GM12878 (cell line): Measurements from ENCODE around the gene SPTBN1. TPM values are rescaled to one million over a fixed set of nuclear protein-coding genes. Genes with fewer than 3 reads are reported as not detected.

Experiments used
- ATAC-seq: fragments of 200-7000 bp; cut with Tn5 transposase; 3 replicates; pipeline ENCODE4 v1.9.1; 2020; ENCODE audit warnings: mild to moderate bottlenecking, moderate library complexity
- BruUV-seq: library from RNA; stranded (reverse); fragments of 400-500 nt; replicated peaks from 2 replicates; lab custom pipeline; 2021; lab: Mats Ljungman, UMichigan
- CTCF ChIA-PET: fragments of 300-600 bp; sonication (Branson Sonifier 250); formaldehyde crosslinking; extraction: SDS; loops from one replicate; lab custom pipeline; 2021; ENCODE audit warnings: inconsistent platforms; lab: Yijun Ruan, JAX
- POLR2A ChIA-PET: fragments of 350-600 bp; formaldehyde crosslinking; extraction: SDS; loops from one replicate; lab custom pipeline; 2021; ENCODE audit warnings: inconsistent platforms; lab: Charles Lee
- RAD21 ChIA-PET: fragments of 300-600 bp; sonication (Branson Sonifier 250); formaldehyde crosslinking; loops from one replicate; lab custom pipeline; 2023; ENCODE audit warnings: antibody characterized with exemption; ENCODE audit not compliant: unreplicated experiment; lab: Charles Lee
- SMC1A ChIA-PET: fragments of 300-600 bp; sonication (Branson Sonifier 250); formaldehyde crosslinking; loops from one replicate; lab custom pipeline; 2023; ENCODE audit not compliant: unreplicated experiment, uncharacterized antibody; lab: Charles Lee
- DNase-seq: peaks from one replicate; pipeline ENCODE4 v3.0.0-alpha.2; 2011; ENCODE audit warnings: low read depth, low spot score
- FAIRE-seq: peaks from 3 replicates; lab custom pipeline; 2011; peaks lifted over from hg19 to GRCh38; lab: Jason Lieb, UNC
- H2AFZ ChIP-seq: 2 replicates; pipeline ENCODE4 v1.6.0; 2011; ENCODE audit warnings: low read depth, low read length, control low read depth; ENCODE audit not compliant: control insufficient read depth
- H3K27ac ChIP-seq: 2 replicates; pipeline ENCODE4 v1.5.1; 2011; ENCODE audit warnings: control low read depth; ENCODE audit not compliant: control insufficient read depth, insufficient read depth
- H3K27me3 ChIP-seq, 2 experiments: replicated peaks in 1 of 2; 2 replicates each; pipeline versions ENCODE4 v1.6.0 to v1.6.1; 2011; ENCODE audit warnings: low read length in 1 of 2; ENCODE audit not compliant: control insufficient read depth in 2 of 2, insufficient read depth in 2 of 2
- H3K36me3 ChIP-seq, 2 experiments: 2 replicates each; pipeline ENCODE4 v1.5.1; 2011; ENCODE audit warnings: low read length in 1 of 2; ENCODE audit not compliant: control insufficient read depth in 2 of 2, insufficient read depth in 2 of 2
- H3K4me1 ChIP-seq: 2 replicates; pipeline ENCODE4 v1.6.1; 2011; ENCODE audit warnings: mild to moderate bottlenecking, low read length, moderate library complexity, mixed read lengths; ENCODE audit not compliant: control insufficient read depth, insufficient read depth
- H3K4me2 ChIP-seq: 2 replicates; pipeline ENCODE4 v1.6.0; 2011; ENCODE audit warnings: control low read depth; ENCODE audit not compliant: control insufficient read depth, insufficient read depth
- H3K4me3 ChIP-seq: fragments of 200-600 bp; sonication (generic); 2 replicates; pipeline ENCODE4 v1.5.1; 2016
- H3K79me2 ChIP-seq: 2 replicates; pipeline ENCODE4 v1.6.0; 2011; ENCODE audit warnings: low read length; ENCODE audit not compliant: control insufficient read depth, insufficient read depth
- H3K9ac ChIP-seq: 2 replicates; pipeline ENCODE4 v1.8.0; 2011; ENCODE audit warnings: low read length, control low read depth, mixed read lengths; ENCODE audit not compliant: control insufficient read depth, insufficient read depth
- H3K9me3 ChIP-seq: replicated peaks from 3 replicates; pipeline ENCODE4 v1.5.1; 2011; ENCODE audit warnings: mild to moderate bottlenecking, low read length; ENCODE audit not compliant: control insufficient read depth, insufficient read depth
- H4K20me1 ChIP-seq: 2 replicates; pipeline ENCODE4 v1.6.0; 2011; ENCODE audit not compliant: control insufficient read depth, insufficient read depth
- ASH2L ChIP-seq: fragments of 300-600, 200-600 bp; sonication (generic); IDR thresholded peaks from 2 replicates; pipeline ENCODE4 v1.6.1; 2017; ENCODE audit warnings: low read depth, mild to moderate bottlenecking, borderline replicate concordance
- BCL11A ChIP-seq: IDR thresholded peaks from 2 replicates; pipeline ENCODE4 v1.6.1; 2011; ENCODE audit warnings: low read depth, low read length
- CBX3 ChIP-seq: fragments of 200-600 bp; sonication (generic); IDR thresholded peaks from 2 replicates; pipeline ENCODE4 v1.6.1; 2016; ENCODE audit warnings: low read depth, borderline replicate concordance
- CHD4 ChIP-seq: fragments of 200-600 bp; sonication (generic); IDR thresholded peaks from 2 replicates; pipeline ENCODE4 v1.6.1; 2016; ENCODE audit warnings: mild to moderate bottlenecking
- IKZF1 ChIP-seq: fragments of 450-650 bp; conservative IDR thresholded peaks from 2 replicates; pipeline ENCODE4 v1.6.1; 2017; ENCODE audit warnings: antibody characterized with exemption, mild to moderate bottlenecking
- KAT2A ChIP-seq: conservative IDR thresholded peaks from 2 replicates; pipeline ENCODE4 v1.6.1; 2011; ENCODE audit warnings: low read depth, low read length; ENCODE audit not compliant: control insufficient read depth
- MYB ChIP-seq: fragments of 150-350 bp; IDR thresholded peaks from 2 replicates; pipeline ENCODE4 v1.6.1; 2014; ENCODE audit warnings: mild to moderate bottlenecking, low read depth, low read length, borderline replicate concordance
- NRF1 ChIP-seq: conservative IDR thresholded peaks from 2 replicates; pipeline ENCODE4 v1.6.1; 2011; ENCODE audit warnings: mild to moderate bottlenecking, low read depth, low read length, improper control_type of control experiment
- TCF3 ChIP-seq: IDR thresholded peaks from 2 replicates; pipeline ENCODE4 v1.6.1; 2012; ENCODE audit warnings: low read depth, mild to moderate bottlenecking, low read length, borderline replicate concordance; ENCODE audit not compliant: insufficient read depth
- ZNF207 ChIP-seq: fragments of 450-650 bp; IDR thresholded peaks from 2 replicates; pipeline ENCODE4 v1.6.1; 2014; ENCODE audit warnings: antibody characterized with exemption, mild to moderate bottlenecking, borderline replicate concordance
- ZNF622 ChIP-seq: fragments of 450-650 bp; IDR thresholded peaks from 2 replicates; pipeline ENCODE4 v1.6.1; 2017; ENCODE audit warnings: mild to moderate bottlenecking, inconsistent platforms
- WGBS: methylation state at CpG from one replicate; pipeline ENCODE4 v1.1.6; 2016; ENCODE audit warnings: low lambda C conversion rate; ENCODE audit not compliant: insufficient replicate concordance, insufficient coverage; ENCODE audit errors: missing lambda C conversion rate; 5-methylcytosine and 5-hydroxymethylcytosine counted together
- in situ Hi-C: fragments of 300-500 bp; cut with MboI; formaldehyde crosslinking; loops from 9 replicates; pipeline ENCODE4 v1.14.3; 2018; ENCODE audit warnings: mixed read lengths
- intact Hi-C: fragments of 100-400 bp; cut with micrococcal nuclease; formaldehyde crosslinking; loops from one replicate; pipeline ENCODE4 v1.14.2; 2022; ENCODE audit not compliant: unreplicated experiment
- polyA plus RNA-seq, 11 experiments: library from polyadenylated mRNA; depleted of rRNA in 4 of 11; unstranded in 6 of 11; stranded (reverse) in 5 of 11; fragments of >200 nt; fragmentation: Nextera tagmentation in 4 of 11; fragmentation: Illumina TruSeq in 1 of 11; extraction: Ambion mirVana in 4 of 11; extraction: Trizol in 1 of 11; gene quantifications; 1 replicate in 1 of 11; 2 replicates in 10 of 11; pipeline versions ENCODE4 v1.2.1 to v1.2.3, GENCODE V29; 2011 to 2016; ENCODE audit warnings: inconsistent platforms in 2 of 11, missing spikeins in 2 of 11, low read depth in 1 of 11
- total RNA-seq, 4 experiments: library from RNA; depleted of rRNA in 3 of 4; stranded (reverse); fragments of >200 nt in 3 of 4; fragmentation: Illumina TruSeq in 1 of 4; extraction: Trizol in 1 of 4; gene quantifications; 2 replicates each; pipeline versions ENCODE4 v1.2.1 to v1.2.3, GENCODE V29; 2013 to 2021
- TF ChIP-seq, protein P1 (sequence below): IDR thresholded peaks from 2 replicates; pipeline ENCODE4 v1.6.1; 2011; ENCODE audit warnings: borderline replicate concordance, low read depth, mild to moderate bottlenecking, moderate library complexity, low read length; ENCODE audit not compliant: insufficient read depth, poor library complexity, severe bottlenecking
- TF ChIP-seq, protein P2 (sequence below): IDR thresholded peaks from 2 replicates; pipeline ENCODE4 v1.6.1; 2012; ENCODE audit warnings: low read depth, low read length, improper control_type of control experiment
- TF ChIP-seq, protein P3 (sequence below): fragments of 150-350 bp; IDR thresholded peaks from 2 replicates; pipeline ENCODE4 v1.6.1; 2014; ENCODE audit warnings: mild to moderate bottlenecking, low read depth, low read length
- TF ChIP-seq, protein P4 (sequence below): fragments of 450-650 bp; IDR thresholded peaks from 2 replicates; pipeline ENCODE4 v1.6.1; 2017; ENCODE audit warnings: low read depth, mild to moderate bottlenecking, moderate library complexity
- TF ChIP-seq, protein P5 (sequence below): fragments of 450-650 bp; IDR thresholded peaks from 2 replicates; pipeline ENCODE4 v1.6.1; 2017; ENCODE audit warnings: borderline replicate concordance

Gene SPTBN1
- total and polyA plus RNA-seq, 10 of the 15 experiments (the other 5 are each of a cell fraction or from before 2014, with no cell fraction given), result 20.6 to 154 (median 76.7) TPM

DNA sequence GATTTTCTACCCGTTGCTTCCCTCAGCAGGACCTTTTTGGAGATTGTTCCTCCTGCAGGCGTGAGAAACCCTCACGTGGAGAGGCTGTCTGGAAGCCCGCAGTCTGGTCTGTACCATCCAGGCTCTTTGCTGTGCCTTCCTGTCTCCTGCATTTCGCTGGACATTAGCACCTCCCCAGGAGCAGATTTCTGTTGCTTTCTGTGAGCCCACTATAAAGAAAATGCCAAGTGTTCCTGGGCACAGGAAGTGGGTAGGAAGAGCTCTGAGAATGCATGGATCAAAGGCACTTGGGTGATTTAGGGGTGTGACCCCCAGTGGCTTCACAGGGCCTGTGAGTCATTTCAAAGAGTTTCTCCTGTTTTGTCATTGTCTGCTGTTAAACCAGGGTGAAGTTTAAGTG is 27.3 kb downstream of the SPTBN1 start:
- no peak for TF ChIP-seq MYB
- no peak for TF ChIP-seq BCL11A
- no peak for TF ChIP-seq TCF3
- TF ChIP-seq, protein P1, sequence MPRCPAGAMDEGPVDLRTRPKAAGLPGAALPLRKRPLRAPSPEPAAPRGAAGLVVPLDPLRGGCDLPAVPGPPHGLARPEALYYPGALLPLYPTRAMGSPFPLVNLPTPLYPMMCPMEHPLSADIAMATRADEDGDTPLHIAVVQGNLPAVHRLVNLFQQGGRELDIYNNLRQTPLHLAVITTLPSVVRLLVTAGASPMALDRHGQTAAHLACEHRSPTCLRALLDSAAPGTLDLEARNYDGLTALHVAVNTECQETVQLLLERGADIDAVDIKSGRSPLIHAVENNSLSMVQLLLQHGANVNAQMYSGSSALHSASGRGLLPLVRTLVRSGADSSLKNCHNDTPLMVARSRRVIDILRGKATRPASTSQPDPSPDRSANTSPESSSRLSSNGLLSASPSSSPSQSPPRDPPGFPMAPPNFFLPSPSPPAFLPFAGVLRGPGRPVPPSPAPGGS, result no peak
- TF ChIP-seq CBX3, result no peak
- no peak; the same call in 1 of the 2 replicates for TF ChIP-seq IKZF1
- TF ChIP-seq, protein P2, sequence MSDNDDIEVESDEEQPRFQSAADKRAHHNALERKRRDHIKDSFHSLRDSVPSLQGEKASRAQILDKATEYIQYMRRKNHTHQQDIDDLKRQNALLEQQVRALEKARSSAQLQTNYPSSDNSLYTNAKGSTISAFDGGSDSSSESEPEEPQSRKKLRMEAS, result no peak
- no peak for TF ChIP-seq CHD4
- TF ChIP-seq ZNF622, result no peak
- TF ChIP-seq, protein P3, sequence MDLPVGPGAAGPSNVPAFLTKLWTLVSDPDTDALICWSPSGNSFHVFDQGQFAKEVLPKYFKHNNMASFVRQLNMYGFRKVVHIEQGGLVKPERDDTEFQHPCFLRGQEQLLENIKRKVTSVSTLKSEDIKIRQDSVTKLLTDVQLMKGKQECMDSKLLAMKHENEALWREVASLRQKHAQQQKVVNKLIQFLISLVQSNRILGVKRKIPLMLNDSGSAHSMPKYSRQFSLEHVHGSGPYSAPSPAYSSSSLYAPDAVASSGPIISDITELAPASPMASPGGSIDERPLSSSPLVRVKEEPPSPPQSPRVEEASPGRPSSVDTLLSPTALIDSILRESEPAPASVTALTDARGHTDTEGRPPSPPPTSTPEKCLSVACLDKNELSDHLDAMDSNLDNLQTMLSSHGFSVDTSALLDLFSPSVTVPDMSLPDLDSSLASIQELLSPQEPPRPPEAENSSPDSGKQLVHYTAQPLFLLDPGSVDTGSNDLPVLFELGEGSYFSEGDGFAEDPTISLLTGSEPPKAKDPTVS, result no peak
- TF ChIP-seq ASH2L, result no peak
- TF ChIP-seq ZNF207, result no peak
- TF ChIP-seq, protein P4, sequence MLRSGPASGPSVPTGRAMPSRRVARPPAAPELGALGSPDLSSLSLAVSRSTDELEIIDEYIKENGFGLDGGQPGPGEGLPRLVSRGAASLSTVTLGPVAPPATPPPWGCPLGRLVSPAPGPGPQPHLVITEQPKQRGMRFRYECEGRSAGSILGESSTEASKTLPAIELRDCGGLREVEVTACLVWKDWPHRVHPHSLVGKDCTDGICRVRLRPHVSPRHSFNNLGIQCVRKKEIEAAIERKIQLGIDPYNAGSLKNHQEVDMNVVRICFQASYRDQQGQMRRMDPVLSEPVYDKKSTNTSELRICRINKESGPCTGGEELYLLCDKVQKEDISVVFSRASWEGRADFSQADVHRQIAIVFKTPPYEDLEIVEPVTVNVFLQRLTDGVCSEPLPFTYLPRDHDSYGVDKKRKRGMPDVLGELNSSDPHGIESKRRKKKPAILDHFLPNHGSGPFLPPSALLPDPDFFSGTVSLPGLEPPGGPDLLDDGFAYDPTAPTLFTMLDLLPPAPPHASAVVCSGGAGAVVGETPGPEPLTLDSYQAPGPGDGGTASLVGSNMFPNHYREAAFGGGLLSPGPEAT, result no peak
- TF ChIP-seq KAT2A, result no peak
- TF ChIP-seq, protein P5, sequence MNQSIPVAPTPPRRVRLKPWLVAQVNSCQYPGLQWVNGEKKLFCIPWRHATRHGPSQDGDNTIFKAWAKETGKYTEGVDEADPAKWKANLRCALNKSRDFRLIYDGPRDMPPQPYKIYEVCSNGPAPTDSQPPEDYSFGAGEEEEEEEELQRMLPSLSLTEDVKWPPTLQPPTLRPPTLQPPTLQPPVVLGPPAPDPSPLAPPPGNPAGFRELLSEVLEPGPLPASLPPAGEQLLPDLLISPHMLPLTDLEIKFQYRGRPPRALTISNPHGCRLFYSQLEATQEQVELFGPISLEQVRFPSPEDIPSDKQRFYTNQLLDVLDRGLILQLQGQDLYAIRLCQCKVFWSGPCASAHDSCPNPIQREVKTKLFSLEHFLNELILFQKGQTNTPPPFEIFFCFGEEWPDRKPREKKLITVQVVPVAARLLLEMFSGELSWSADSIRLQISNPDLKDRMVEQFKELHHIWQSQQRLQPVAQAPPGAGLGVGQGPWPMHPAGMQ, result no peak
- no peak for TF ChIP-seq NRF1
- H3K27me3 ChIP-seq, result no peaks in the 10 kb centered on the region
- RAD21 ChIA-PET, result no interaction called here
- H3K27ac ChIP-seq, result no peak overlapping the region
- no peak overlapping the region for H3K4me2 ChIP-seq
- DNase-seq, result no peak
- 0 out of 3 replicates have a peak, but pooled peaks have one; percentile 13 for ATAC-seq
- H2AFZ ChIP-seq, result no peak overlapping the region
- no peak overlapping the region for H3K9ac ChIP-seq
- no peak overlapping the region for H3K4me3 ChIP-seq
- FAIRE-seq, result no peak
- no peaks in the 10 kb centered on the region for H3K79me2 ChIP-seq
- SMC1A ChIA-PET, result interaction anchor here (1.7 to 1.8 kb wide), 2 partner anchors 9 to 11 kb away, joined by 4 to 5 read pairs; no protein-coding TSS in a partner anchor
- no peaks in the 10 kb centered on the region for H3K4me1 ChIP-seq
- 44% methylated on average over 4 of the region's 5 CpGs for WGBS
- POLR2A ChIA-PET, result no interaction called here
- no peaks in the 10 kb centered on the region for H3K36me3 ChIP-seq
- in situ Hi-C loops, result no loop called here
- intact Hi-C loops, result no loop called here
- no peaks in the 10 kb centered on the region for H4K20me1 ChIP-seq
- H3K9me3 ChIP-seq, result no peaks in the 10 kb centered on the region
- BruUV-seq, result no TSS peak
- CTCF ChIA-PET, result no interaction called here
